ENCODE measurements around the gene ITGAX.

- TF ChIP-seq, protein P1, sequence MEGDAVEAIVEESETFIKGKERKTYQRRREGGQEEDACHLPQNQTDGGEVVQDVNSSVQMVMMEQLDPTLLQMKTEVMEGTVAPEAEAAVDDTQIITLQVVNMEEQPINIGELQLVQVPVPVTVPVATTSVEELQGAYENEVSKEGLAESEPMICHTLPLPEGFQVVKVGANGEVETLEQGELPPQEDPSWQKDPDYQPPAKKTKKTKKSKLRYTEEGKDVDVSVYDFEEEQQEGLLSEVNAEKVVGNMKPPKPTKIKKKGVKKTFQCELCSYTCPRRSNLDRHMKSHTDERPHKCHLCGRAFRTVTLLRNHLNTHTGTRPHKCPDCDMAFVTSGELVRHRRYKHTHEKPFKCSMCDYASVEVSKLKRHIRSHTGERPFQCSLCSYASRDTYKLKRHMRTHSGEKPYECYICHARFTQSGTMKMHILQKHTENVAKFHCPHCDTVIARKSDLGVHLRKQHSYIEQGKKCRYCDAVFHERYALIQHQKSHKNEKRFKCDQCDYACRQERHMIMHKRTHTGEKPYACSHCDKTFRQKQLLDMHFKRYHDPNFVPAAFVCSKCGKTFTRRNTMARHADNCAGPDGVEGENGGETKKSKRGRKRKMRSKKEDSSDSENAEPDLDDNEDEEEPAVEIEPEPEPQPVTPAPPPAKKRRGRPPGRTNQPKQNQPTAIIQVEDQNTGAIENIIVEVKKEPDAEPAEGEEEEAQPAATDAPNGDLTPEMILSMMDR (conservative IDR thresholded peaks at IDR 0.05; ENCODE audit: low read length), result no peak
- no peak for TF ChIP-seq EZH2phosphoT487 (IDR thresholded peaks at IDR 0.05; ENCODE audit: borderline replicate concordance, low read depth, low read length)
Measured at GRCh38 chr16:31413943-31414342, 59.0 kb downstream of the ITGAX start.
